Lower leg skin (tissue), 3 donors: Measurements from ENCODE around the gene KDF1.

Source experiments
- POLR2A ChIP-seq, 2 donors: fragments of 450-650 bp; IDR thresholded peaks; one replicate each; pipeline ENCODE4 v1.6.1; 2016 to 2017; ENCODE audit warnings: antibody characterized with exemption in 2 of 2, mild to moderate bottlenecking in 1 of 2, moderate library complexity in 1 of 2
- TF ChIP-seq, protein P1 (sequence below), 3 donors: fragments of 450-650 bp; IDR thresholded peaks; one replicate each; pipeline ENCODE4 v1.5.1; 2016; ENCODE audit warnings: antibody characterized with exemption in 3 of 3, mild to moderate bottlenecking in 3 of 3, moderate library complexity in 2 of 3

DNA sequence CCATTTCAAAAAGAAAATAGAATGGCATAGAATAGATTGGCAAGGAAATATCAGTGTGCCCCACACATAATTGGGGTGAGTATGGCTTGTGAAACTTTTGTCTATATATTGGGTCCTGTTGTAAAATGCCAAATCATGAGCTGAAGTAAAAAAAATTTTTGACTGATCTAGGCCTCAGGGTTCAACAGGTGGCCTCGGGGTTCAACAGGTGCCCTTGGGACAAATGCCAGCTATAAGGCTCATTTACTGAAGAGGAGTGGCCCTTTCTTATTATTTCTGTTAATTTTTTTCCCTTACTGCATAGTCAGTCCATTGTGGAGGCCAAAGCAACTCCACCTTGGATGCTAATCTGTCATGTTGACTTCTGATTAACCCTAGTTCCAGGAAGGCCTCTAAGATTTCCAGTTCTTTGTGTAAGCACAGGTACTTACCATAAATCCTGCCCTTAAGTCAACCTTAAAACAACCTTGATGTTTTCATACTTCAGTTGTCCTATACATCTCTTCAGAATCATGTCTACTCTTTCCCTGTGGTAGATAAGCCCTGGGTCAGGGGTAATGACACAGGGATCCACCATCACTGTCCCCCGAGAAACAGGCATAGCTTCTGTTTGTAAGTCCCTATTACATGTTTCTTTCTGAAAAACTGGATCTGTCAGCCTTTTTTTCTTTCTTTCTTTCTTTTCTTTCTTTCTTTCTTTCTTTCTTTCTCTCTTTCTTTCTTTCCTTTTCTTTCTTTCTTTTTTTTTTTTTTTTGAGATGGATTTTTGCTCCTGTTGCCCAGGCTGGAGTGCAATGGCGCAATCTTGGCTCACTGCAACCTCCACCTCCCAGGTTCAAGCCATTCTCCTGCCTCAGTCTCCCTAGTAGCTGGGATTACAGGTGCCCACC lies 16.6 kb upstream of the KDF1 start:
- TF ChIP-seq, protein P1, sequence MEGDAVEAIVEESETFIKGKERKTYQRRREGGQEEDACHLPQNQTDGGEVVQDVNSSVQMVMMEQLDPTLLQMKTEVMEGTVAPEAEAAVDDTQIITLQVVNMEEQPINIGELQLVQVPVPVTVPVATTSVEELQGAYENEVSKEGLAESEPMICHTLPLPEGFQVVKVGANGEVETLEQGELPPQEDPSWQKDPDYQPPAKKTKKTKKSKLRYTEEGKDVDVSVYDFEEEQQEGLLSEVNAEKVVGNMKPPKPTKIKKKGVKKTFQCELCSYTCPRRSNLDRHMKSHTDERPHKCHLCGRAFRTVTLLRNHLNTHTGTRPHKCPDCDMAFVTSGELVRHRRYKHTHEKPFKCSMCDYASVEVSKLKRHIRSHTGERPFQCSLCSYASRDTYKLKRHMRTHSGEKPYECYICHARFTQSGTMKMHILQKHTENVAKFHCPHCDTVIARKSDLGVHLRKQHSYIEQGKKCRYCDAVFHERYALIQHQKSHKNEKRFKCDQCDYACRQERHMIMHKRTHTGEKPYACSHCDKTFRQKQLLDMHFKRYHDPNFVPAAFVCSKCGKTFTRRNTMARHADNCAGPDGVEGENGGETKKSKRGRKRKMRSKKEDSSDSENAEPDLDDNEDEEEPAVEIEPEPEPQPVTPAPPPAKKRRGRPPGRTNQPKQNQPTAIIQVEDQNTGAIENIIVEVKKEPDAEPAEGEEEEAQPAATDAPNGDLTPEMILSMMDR (IDR thresholded peaks at IDR 0.05) = no peak
- no peak for TF ChIP-seq POLR2A (IDR thresholded peaks at IDR 0.05)
